Central memory CD8-positive, alpha-beta T cell (primary cell): ENCODE results near the gene UBL7.
"Not testable (repeated sequence)": the region's sequence is repeated elsewhere in the genome, so short reads cannot be mapped to it uniquely, and the experiment has no call there.

Source experiments
- ATAC-seq: fragments of 150-1000 bp; cut with Tn5 transposase; replicated peaks from 2 replicates; pipeline ENCODE4 v1.10.0; 2022; ENCODE audit warnings: mild to moderate bottlenecking, moderate FRiP score, moderate number of reproducible peaks; ENCODE audit not compliant: poor library complexity, severe bottlenecking; ENCODE audit errors: extremely low read depth
- DNase-seq, 2 donors: peaks; one replicate each; pipeline ENCODE4 v3.0.0; 2021; ENCODE audit warnings: low spot score in 2 of 2
- H3K27ac Mint-ChIP-seq: one replicate; pipeline ENCODE4 v1.8.0; 2022; ENCODE audit warnings: low read depth, mild to moderate bottlenecking, moderate library complexity, mixed read lengths
- H3K27me3 Mint-ChIP-seq: one replicate; pipeline ENCODE4 v1.8.0; 2022; ENCODE audit warnings: mixed read lengths
- H3K36me3 Mint-ChIP-seq: one replicate; pipeline ENCODE4 v1.8.0; 2022; ENCODE audit warnings: mild to moderate bottlenecking, moderate library complexity, mixed read lengths; ENCODE audit not compliant: insufficient read depth
- H3K4me1 Mint-ChIP-seq: one replicate; pipeline ENCODE4 v1.8.0; 2022; ENCODE audit warnings: mixed read lengths
- H3K4me3 Mint-ChIP-seq: one replicate; pipeline ENCODE4 v1.8.0; 2022; ENCODE audit warnings: mild to moderate bottlenecking, moderate library complexity, mixed read lengths
- H3K9me3 Mint-ChIP-seq: one replicate; pipeline ENCODE4 v1.8.0; 2022; ENCODE audit warnings: mixed read lengths

UBL7 gene

DNA sequence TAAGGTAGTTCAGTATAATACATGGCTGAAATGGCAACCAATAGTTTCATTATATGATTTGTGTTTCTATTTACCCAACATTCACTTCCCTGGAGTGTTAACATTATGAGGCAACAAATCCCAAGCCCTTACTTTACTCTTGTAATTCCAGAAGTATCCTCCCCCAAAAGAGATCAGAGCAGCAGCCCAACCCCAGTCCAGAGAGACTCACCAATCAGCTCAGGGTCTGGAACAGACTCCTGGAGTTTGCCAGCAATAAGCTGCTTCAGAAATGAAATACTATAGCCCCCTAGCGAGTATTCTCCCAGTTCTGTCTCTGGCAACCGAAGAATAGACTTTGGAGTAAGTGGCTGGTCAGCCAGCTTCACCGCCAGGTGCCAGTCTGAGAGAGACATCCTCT is 2.5 kb downstream of the UBL7 start:
- H3K27me3 Mint-ChIP-seq, result no peaks in the 10 kb centered on the region
- no peak for DNase-seq
- H3K27ac Mint-ChIP-seq, result no peak overlapping the region
- peaks cover 21% of the 10 kb centered on the region for H3K36me3 Mint-ChIP-seq
- no peak for ATAC-seq
- no peak overlapping the region for H3K4me3 Mint-ChIP-seq
- H3K9me3 Mint-ChIP-seq, result no peaks in the 10 kb centered on the region
- peaks cover 34% of the 10 kb centered on the region for H3K4me1 Mint-ChIP-seq

DNA sequence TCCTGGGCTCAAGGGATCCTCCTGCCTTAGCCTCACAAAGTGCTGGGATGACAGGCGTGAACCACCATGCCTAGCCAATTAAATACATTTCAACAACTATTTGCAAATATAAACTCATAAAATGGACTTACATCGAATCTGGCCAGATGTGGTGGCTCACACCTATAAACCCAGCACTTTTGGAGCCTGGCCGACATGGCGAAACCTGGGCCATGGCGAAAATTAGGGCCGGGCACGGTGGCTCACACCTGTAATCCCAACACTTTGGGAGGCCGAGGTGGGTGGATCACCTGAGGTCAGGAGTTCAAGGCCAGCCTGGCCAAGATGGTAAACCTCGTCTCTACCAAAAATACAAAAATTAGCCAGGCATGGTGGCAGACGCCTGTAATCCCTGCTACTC is 3.9 kb downstream of the UBL7 start:
- H3K27ac Mint-ChIP-seq, ATAC-seq, H3K9me3 Mint-ChIP-seq, DNase-seq, H3K27me3 Mint-ChIP-seq, H3K4me3 Mint-ChIP-seq: not testable (repeated sequence)
- Mint-ChIP-seq H3K4me1 (peaks cover 26% of the 10 kb centered on the region), H3K36me3 (peaks cover 30% of the 10 kb centered on the region)

DNA sequence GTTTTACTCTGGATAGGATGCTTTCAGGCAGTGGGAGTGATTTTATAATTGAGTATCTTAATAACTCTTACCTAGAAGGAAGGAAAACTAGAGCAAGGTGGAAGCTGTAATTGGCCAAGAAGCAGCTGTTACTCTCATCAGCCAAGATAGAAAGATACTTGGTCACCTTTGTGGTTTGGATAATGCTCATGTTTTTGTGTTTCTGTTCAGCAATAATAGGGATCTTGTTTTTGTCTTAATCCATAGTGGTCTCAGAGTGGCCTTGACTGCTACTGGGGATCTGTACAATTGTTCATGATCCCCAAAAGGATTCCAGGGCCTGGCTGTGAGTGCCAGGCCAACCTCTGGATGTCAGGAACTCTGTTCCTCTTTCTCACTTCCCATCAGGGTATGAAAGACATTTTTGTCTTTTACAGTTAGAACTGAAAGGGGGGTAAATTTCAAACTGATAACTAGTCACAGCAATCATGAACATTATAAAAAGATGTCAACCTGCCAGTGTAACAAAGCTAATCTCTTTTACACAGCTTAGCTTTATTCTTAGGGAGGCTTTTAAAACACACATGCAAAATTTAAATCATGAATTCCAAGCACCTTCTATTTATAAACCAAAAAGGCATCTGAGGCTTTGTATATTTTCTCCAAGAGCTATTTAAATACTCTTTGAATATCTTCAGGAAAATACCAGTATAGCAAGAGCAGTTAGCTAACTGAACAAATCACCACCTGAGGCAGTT is 6.0 kb downstream of the UBL7 start:
- no peak for DNase-seq
- Mint-ChIP-seq H3K4me1 (peaks cover 10% of the 10 kb centered on the region), H3K36me3 (peaks cover 29% of the 10 kb centered on the region), H3K27ac (no peak overlapping the region), H3K27me3 (no peaks in the 10 kb centered on the region), H3K9me3 (no peaks in the 10 kb centered on the region), H3K4me3 (no peak overlapping the region)
- no peak for ATAC-seq

DNA sequence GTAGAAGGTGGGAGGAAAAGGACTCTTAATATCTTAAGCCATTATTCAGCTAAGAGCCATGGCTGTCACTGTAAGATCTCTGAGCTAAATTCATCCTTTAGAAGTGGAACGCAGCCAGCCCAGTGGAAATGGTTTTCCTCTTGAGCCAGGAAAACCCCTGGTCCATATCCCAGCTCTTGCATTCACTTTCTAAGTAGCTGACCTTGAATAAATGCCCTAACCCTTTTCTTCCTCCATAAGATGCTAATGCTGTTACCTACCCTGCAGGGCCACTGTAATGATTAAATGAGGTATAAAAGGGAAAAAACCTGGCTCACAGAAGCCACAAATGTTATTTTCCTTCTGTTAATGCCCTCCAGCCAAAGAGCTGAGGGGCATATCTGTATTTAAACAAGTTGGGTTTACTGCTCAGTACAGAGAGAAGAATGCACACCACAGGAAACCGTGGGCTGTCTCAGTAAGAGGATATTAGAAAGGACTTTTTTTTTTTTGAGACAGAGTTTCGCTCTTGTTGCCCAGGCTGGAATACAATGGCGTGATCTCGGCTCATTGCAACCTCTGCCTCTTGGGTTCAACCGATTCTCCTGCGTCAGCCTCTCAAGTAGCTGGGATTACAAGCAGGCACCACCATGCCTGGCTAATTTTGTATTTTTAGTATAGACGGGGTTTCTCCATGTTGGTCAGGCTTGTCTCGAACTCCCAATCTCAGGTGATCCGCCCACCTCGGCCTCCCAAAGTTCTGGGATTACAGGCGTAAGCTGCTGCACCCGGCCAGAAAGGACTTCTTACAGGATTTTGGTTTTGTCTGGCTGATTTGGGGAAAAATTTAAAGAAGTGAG is 6.8 kb downstream of the UBL7 start:
- Mint-ChIP-seq H3K4me3 (no peak overlapping the region), H3K36me3 (peaks cover 35% of the 10 kb centered on the region), H3K27ac (no peak overlapping the region), H3K9me3 (no peaks in the 10 kb centered on the region), H3K27me3 (no peaks in the 10 kb centered on the region), H3K4me1 (peaks cover 8% of the 10 kb centered on the region)
- DNase-seq, result no peak
- ATAC-seq, result no peak

DNA sequence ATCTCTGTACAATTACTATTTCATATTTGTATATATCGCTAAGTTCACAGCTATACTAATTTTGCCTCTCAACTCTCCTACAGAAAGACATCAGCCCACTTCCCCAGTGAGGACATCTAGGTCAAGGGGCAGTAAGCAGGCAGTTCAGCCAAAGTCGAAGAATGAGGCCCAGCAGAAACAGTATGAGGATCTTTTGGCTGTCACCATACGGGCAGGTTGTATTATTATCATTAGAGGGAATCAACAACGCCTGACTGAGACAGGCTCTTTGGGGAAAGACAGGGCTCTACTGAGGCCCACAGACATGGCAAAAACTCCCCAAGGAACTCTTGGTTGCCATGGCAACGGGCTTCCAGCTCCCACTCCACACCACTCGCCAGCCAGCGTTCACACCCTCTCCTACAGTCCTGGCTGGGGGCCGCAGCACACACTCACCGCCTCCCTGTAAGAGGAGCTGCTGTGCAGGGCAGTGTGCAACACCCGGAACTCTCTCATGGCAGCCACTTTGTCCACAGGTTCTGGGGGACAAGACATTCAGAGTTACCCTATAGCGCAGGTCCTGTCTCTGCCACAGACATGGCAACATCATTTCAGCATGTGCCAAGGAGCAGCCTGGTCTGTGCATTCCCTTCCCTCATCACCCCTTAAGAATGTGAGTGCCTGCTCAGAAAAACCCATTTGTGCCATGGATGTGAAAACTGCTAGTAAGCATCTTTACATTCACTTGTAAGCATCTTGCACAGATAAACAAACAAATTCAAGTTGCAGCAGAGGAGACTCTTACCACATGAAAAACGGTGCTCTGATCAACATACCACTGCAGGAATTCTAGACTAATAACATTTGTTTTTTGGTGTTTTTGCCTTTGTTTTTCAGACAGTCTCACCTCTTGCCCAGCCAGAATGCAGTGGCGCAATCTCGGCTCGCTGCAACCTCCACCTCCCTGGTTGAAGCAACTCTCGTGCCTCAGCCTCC is 8.8 kb downstream of the UBL7 start:
- no peaks in the 10 kb centered on the region for H3K9me3 Mint-ChIP-seq
- H3K36me3 Mint-ChIP-seq, result peaks cover 36% of the 10 kb centered on the region
- no peak for DNase-seq
- no peaks in the 10 kb centered on the region for H3K4me1 Mint-ChIP-seq
- H3K4me3 Mint-ChIP-seq, result no peak overlapping the region
- H3K27me3 Mint-ChIP-seq, result no peaks in the 10 kb centered on the region
- ATAC-seq, result no peak
- no peak overlapping the region for H3K27ac Mint-ChIP-seq

DNA sequence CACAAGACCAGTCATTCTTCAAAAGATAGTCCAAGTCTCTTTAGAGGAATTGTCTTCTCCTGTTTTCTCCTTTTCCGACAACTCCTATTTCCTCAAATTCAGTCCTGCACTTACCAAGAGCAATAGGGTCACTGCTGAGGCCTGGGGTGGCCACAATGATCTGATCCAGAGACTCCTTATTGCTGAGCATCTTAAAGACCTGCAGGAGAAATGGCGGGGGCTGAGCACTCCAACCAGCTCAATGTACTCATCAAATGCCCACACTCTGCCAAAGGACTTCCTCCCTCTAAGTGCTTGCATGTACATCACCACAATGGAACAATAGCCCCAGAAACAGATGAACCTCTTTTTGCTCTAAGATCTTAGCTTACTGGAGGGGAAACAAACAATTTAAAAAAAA is 9.6 kb downstream of the UBL7 start:
- no peaks in the 10 kb centered on the region for H3K27me3 Mint-ChIP-seq
- H3K9me3 Mint-ChIP-seq, result no peaks in the 10 kb centered on the region
- H3K4me1 Mint-ChIP-seq, result no peaks in the 10 kb centered on the region
- DNase-seq, result no peak
- H3K27ac Mint-ChIP-seq, result no peak overlapping the region
- no peak for ATAC-seq
- H3K4me3 Mint-ChIP-seq, result no peak overlapping the region
- H3K36me3 Mint-ChIP-seq, result peaks cover 38% of the 10 kb centered on the region

DNA sequence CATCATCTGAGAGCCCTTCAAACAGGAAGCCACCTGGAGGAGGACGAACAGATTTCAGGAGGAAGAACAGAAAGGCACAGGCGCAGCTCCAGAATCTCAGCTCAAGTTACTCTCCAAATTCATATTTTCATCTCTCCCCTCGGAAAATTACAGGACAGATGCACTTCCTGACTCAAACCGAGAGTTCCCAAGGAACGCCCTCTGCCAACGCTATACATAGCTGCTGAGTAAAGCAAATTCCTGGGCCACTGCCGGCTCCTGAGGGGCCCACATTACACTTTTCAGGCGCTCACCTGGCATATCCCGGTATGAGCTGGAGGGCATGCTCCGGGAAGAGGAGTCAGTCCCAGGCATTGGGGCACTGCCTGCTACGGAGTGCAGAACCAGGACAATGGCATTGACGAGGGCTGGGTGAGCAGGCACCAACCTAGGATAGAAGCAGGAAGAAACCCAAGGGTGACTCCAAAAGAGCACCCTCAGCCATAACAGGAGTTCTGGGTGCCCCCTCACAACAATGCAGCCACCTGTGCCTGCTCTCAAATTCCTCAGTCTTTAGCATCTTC is 11.2 kb downstream of the UBL7 start:
- Mint-ChIP-seq H3K9me3 (no peaks in the 10 kb centered on the region), H3K36me3 (peaks cover 33% of the 10 kb centered on the region), H3K27me3 (no peaks in the 10 kb centered on the region), H3K4me1 (no peaks in the 10 kb centered on the region), H3K4me3 (no peak overlapping the region), H3K27ac (no peak overlapping the region)
- no peak for DNase-seq
- ATAC-seq, result no peak

DNA sequence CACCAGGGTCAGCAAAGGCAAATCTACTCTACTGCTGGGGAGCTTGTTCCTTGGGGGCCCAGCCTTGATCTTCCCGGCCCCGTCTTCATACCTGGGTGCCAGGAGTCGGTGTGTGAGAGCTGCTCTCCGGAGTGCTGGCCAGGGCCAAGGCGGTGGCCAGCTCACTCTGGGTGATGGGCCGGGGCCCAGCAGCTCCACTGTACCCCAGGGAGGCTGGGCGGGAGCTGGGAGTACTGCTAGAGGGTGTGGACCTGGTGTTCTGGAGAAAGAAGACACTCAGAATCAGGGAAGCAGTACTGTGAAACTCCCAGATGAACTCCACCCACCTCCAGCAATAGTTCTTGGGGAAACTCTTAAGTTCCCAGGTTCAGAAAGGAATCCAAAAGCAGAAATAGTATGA is 11.9 kb downstream of the UBL7 start:
- H3K4me1 Mint-ChIP-seq, result no peaks in the 10 kb centered on the region
- no peak overlapping the region for H3K4me3 Mint-ChIP-seq
- no peak for DNase-seq
- H3K27ac Mint-ChIP-seq, result no peak overlapping the region
- H3K36me3 Mint-ChIP-seq, result peaks cover 31% of the 10 kb centered on the region
- H3K9me3 Mint-ChIP-seq, result no peaks in the 10 kb centered on the region
- H3K27me3 Mint-ChIP-seq, result no peaks in the 10 kb centered on the region
- ATAC-seq, result no peak

DNA sequence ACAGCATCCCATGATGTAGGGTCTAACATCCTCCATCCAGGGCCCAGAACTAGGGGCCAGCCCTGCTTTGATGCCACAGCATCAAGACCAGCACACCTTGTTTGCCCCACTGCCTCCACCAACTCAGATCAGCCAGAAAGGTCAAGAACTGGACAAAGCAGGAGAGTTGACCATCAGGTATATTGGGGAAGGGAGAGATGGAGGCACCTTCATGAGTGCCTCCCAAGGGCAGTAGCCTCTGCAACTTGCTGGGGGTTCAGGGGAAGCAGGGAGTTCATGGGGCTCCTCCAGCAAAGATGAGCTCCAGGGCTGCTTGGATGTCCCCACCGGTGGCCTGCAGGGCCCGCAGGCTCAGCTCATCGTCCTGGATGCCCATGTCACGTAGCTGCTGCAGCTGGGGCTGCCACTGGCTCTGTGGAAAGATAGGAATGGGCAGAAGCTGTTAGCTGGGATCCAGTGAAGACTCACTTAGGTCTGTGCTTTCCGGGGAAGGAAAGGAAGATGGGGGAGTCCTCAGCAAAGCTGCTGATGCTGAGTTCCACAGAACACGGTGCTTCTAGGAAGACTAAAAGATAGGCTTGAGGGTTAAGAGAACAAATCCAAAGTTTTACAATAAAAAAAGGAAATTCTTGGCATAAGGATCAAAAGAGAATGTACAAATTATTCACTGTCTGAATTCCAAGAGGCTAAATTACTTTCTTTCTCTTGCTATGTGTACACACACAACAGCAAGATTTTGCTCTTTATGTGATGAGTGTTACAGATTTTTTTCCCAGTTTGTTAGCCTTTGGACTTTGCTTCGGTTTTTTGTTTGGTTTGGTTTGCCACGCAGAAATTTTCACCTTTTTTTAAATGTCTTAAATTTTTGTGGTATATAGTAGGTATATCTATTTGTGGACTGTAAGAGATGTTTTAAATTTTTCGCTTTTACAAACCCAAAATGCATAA is 14.9 kb downstream of the UBL7 start:
- peaks cover 22% of the 10 kb centered on the region for H3K36me3 Mint-ChIP-seq

DNA sequence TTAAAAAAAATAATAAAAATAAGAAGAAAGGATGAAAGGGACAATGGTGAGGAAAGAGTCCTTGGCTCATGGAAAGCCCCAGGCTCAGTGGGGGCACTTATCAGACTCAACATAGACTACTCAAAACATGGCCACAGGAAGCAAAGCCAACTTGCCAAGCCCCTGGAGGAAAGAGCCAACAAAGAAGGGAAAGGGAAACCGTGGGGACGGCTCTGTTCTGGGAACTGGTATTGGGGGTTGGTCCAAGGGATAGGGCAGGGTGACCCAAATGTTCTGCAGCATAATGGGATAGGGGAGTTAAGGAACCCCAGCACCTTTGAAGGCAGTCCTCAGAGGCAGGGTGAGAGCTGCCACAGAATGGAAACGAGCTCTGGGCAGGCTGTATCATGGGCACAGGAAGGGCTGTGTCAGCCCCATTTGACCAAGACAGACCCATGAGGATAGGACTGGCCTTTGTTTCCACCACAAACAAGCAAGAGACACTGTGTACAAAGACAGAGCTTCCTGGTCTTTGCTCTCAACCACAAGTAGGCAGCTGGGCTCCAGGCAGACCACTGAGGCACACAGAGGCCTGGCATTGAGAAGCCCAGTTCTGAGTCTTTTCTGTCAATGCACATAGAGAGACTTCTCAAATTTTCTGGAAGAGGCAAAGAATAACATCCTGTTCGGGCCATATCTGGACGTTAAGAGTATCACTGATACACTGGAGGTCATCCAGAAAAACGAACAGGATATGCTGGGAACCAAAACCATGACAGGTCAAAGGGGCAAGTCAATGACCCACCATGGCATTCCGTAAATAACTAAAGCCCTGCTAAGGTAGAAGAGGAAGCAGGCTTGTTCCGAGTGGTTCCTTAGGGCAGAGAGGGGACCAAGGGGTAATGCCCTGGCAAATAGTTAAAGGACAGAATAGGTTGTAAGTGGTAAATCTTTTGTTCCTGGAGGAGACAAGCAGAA is 16.6 kb downstream of the UBL7 start:
- no peaks in the 10 kb centered on the region for H3K27me3 Mint-ChIP-seq

More for the DNA sequence above, 14.9 kb downstream of the UBL7 start:
- ATAC-seq, result no peak
- Mint-ChIP-seq H3K27me3 (no peaks in the 10 kb centered on the region), H3K4me3 (no peak overlapping the region), H3K4me1 (no peaks in the 10 kb centered on the region), H3K9me3 (no peaks in the 10 kb centered on the region), H3K27ac (no peak overlapping the region)
- no peak for DNase-seq

More for the DNA sequence above, 16.6 kb downstream of the UBL7 start:
- Mint-ChIP-seq H3K27ac (no peak overlapping the region), H3K4me3 (no peak overlapping the region), H3K36me3 (peaks cover 11% of the 10 kb centered on the region), H3K4me1 (no peaks in the 10 kb centered on the region), H3K9me3 (no peaks in the 10 kb centered on the region)
- no peak for DNase-seq
- ATAC-seq, result no peak
